Activated CD4-positive, alpha-beta T cell treated with anti-CD3 and anti-CD28 coated beads, Interleukin-2, amount 50 U/mL, for 4 hours (primary cell): ENCODE measurements around the gene IPO8.

Source experiments
- DNase-seq, 2 experiments: peaks; one replicate each; pipeline ENCODE4 v3.0.0-alpha.2; 2020

The IPO8 gene

DNA sequence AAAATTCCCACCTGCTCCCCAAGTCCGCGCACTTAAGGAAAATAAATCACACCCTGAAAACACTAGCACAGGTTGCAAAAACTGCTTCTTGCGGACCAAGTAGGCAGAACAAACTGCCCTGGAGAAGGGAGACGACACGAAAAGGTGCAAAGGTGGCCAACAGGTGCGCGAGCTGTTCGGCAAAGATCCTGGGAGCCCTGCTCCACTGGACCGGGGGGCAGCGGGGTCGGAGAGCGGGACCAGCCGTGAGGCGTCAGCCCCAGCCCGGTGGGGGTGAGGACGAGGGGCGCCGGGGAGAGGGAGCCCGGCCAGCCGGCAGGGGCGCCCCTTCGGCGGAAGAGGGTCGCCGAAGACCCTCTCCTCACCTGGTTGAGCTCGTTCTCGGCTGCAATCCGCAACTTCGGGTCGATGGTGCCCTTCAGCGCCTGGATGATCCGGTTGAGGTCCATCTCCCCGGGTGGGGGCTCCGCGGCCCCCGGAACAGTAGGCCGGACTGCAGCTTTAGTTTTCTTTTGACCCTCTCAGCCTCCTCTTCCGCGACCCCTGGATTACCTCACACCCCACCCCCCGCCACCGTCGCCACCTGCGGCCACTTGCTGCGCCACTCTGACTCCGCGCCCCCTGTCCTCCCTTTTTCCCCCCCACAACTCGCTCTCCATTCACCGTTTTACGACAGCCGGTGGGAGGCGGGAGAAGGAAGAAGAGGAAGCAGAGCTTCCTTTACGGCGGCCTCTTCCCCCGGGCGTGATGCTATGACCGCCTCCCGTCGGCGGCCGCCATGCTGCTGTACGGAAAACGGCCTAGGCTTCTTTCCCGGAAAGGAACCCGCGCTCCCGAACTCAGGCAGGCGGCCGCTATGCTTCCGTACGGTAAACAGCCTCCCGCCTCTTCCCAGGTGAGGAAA lies at the start of gene IPO8:
TSS of gene IPO8 (minus strand) at position 671 of the 904 bp plus-strand sequence. CDS start at position 449, 222 bp downstream.
- DNase-seq: peak; percentile 84 to 86

DNA sequence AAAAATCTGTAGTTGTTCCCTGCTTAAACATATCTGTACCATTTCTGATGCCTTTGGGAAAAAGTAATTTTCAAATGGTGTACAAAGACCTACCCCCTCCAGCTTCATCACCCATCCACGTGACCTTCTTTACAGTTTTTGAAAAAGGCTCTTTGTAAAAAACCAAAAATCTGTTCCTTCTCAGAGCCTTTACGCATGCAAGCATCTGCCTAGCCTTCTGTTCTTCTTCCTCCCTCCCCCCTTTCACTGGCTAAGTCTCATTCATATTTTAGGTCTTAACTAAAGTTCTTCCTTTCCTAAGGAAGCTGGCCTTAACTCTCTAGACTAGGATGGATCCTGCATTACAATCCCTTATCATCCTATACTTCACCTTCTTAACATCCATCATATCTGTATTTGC lies 48.7 kb upstream of the IPO8 start:
- no peak for DNase-seq

- no peak for DNase-seq
Observed at GRCh38 chr12:30740274-30740673, 44.6 kb upstream of the IPO8 start.

DNA sequence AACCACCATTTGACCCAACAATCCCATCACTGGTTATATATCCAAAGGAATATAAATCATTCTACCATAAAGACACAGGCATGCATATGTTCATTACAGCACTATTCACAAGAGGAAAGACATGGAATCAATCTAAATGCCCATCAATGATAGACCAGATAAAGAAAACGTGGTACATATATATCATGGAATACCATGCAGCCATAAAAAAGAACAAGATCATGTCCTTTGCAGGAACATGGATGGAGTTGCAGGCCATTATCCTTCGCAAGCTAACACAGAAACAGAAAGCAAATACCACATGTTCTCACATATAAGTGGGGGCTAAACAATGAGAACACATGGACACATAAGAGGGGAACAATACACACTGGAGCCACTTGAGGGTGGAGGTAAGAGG lies 43.4 kb upstream of the IPO8 start:
- DNase-seq: no peak

GRCh38 chr12:30732954-30733637 lies 37.4 kb upstream of the IPO8 start:
- no peak for DNase-seq

DNA sequence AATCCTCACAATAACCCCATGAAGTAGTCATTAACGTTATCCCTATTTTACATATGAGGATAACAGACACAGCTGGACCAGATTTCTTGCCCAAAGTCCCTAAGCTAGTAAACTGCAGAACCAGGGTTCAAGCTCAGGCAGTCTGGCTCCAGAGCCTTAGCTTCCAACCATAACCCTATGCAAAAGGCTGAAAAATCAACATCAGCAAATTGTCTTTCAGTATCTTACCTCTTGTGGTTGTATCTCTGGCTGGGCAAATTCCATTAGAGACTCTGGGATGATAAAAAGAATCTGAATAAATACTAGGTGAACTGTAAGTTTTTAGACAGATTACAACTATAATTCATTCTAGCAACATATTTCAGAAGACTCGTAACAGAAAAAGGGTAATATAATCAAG lies 34.3 kb upstream of the IPO8 start:
- DNase-seq: no peak

DNA sequence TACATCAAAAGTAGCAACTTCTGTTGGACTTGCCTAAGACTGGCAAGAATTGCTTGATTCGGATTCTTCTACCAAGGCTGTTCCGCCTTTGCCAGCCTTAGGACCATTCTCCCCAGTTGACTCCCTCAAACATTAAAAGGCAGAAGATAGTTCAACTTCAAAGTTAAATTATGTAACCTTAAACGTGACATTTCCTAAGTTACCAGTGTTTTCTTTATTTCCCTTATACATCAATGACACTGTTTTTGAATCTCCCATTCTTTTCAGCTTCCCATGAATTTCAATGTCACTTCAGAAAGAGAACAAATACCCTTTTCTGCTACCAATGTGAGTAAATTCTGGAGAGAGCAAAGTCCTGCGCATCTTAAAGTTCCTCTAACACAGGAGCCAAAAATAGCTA lies 33.9 kb upstream of the IPO8 start:
- DNase-seq: no peak

DNA sequence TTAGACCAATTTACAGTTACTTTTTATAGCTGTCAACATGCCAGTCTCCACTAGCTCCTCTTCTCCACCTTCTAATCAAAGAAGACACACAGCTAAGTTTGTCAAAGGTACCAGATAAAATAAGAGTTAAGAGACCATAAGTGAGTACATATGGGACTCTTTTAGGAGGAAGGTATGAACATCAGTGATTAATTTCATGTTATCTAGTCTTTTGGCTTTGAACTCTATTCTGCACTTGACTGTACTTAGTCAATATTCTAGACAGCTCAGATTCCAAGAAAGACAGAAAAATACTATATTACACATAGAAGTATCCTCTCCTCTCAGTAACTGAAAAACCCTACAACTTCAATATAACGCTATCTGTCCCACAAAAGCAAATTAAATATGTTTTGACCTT lies 31.0 kb upstream of the IPO8 start:
- no peak for DNase-seq

GRCh38 chr12:30725739-30726138 lies 30.1 kb upstream of the IPO8 start:
- DNase-seq: no peak

DNA sequence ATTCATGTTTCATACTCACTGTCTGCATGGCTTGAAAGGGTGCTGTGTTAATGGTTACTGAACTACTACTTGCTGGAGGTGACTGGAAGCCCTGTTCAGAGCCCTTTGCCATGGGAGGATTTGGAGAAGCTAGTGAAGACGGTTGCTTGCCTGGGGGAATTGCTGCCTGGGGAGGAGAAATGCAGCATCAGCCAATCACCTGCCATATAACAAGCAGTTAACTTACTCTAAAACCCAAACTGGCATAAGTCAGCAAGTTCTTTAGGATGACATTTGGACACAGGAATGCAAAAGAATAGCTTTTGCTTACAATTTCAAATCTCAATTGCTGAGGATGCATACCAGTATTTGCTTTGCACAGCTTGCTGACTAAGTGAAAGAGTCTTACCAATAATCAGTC lies 23.4 kb upstream of the IPO8 start:
- DNase-seq: no peak

DNA sequence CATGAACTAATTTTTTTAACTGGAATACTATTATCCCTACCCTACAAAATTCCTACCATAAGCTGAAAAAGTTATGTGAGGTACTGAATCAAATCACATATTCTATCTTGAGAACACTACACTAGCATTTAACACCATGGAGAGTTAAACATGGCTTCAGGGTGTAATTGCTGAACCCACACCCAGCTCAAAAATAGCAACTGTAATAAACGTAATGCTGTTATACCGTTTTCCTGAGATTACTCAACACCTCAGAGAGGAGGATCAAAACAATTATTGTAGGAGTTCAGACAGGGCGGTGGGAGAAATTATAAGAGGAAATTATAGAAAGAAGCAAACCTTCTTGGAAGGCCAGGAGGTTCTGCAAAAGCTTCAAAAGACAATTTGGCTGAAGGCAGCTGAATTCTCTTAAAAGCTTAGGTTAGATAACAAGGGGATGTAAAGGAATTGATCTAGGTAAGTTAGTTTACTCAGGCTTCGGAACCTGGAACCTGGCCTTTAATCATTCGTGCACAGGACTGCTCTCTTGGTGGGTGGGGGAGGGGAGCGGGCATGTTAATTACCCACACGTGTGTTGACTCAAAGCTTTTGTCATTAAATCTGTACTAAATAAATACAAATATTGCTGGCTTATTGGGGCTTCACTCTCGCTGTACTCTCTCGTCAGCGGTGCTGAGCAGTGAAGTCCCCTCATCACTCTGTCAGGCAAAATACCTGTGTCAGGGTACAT lies 12.1 kb upstream of the IPO8 start:
- no peak for DNase-seq

- no peak for DNase-seq
Observed at GRCh38 chr12:30706476-30706875, 10.8 kb upstream of the IPO8 start.

- no peak for DNase-seq
Observed at GRCh38 chr12:30701056-30701455, 5.4 kb upstream of the IPO8 start.

GRCh38 chr12:30700216-30700900 lies 4.7 kb upstream of the IPO8 start:
- no peak for DNase-seq

DNA sequence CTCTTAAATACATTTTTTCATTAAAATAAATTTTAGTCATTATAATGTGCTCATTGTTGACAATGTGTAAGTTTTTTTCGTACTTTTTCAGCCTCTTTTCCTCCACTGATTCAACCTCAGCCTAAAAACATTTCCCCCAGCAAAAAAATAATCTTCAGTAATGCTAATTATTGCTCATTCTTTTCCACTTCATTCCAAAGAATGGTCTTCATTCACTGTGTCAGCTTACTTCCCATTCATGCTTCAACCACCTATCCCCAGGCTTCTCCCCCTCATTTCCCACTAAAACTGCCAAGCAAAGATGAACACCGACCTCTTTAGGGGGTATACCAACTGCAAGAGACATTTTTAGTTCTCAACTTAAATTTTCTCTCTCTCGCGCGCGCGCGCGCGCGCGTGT lies 2.7 kb upstream of the IPO8 start:
- DNase-seq: no peak

GRCh38 chr12:30696943-30697342 lies 1.3 kb upstream of the IPO8 start:
- DNase-seq: no peak

DNA sequence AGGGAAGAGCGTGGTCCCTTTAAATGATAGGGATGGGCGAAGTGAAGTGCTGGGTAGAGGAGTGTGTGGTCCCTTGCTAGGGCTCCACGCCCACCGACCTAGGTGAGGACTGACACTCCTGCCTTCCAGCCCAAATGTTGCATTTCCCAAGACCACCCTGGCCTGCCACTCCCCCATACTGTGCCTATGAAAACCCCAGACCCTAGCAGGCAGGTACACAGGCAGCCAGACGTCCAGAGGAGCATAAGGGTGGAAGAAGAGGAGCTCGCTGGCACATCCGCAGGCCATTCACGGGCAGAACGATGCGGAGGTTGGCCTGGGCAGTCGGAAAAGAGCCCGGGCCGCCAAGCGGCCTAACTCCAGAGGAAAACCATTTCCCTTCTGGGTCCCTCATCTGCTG lies 817 bp upstream of the IPO8 start:
- no peak for DNase-seq

GRCh38 chr12:30696103-30696408 lies 387 bp upstream of the IPO8 start:
- DNase-seq: no peak

DNA sequence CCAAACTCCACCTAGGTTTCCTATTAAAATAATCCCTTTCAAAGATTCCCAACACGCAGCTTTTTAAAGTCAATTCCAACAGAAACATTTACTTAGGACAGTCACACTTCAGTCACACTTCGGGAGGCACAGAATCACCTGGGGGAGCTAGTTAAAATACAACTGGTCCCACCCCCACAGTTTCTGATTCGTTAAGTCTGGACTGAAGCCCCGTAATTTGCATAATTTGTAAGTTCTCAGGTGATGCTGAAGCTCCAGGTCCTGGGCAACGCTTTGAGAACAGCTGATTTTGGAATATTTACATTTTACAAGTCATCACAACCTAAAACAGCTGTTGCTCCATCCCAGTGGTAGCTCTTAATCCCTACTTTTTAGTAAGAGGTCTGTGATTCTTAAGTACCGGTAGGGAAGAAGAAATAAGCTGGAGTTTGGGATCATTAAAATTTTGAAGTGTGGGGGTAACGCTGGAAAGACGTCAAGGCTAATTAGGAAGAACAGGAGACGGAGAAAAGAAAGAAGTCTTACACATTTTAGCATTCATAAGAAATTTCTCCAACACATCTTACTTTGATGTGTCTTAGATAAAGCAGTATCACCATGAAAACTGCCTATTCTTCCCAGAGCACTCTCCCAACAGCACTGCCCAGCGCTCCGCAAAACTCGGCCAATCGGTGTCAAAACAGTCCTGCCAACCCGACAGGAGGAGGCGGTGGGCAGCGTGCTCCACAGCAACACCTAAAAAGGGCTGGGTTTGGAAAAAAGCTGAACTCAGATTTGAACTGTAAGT lies 1.1 kb downstream of the IPO8 start:
- DNase-seq: no peak

GRCh38 chr12:30692470-30692869 lies 3.2 kb downstream of the IPO8 start:
- DNase-seq: no peak

- DNase-seq: no peak
Observed at GRCh38 chr12:30691122-30691879, 4.4 kb downstream of the IPO8 start.
